HEK293T (cell line): Measurements from ENCODE around the gene ENG.

Source experiments
- BHLHE40 ChIP-seq: fragments of 450-650 bp; IDR thresholded peaks from 2 replicates; pipeline ENCODE4 v1.6.1; 2016; ENCODE audit warnings: mild to moderate bottlenecking, moderate library complexity, borderline replicate concordance
- ELF4 ChIP-seq: fragments of 450-650 bp; IDR thresholded peaks from 2 replicates; pipeline ENCODE4 v1.6.1; 2017; ENCODE audit warnings: antibody characterized with exemption
- FOXM1 ChIP-seq: fragments of 450-650 bp; IDR thresholded peaks from 2 replicates; pipeline ENCODE4 v1.6.1; 2017; ENCODE audit warnings: mild to moderate bottlenecking, borderline replicate concordance
- SP1 ChIP-seq: fragments of 450-650 bp; IDR thresholded peaks from 2 replicates; pipeline ENCODE4 v1.6.1; 2017

GRCh38 chr9:127788337-127789011 is 66.0 kb downstream of the ENG start:
- TF ChIP-seq BHLHE40, result no peak
- no peak for TF ChIP-seq SP1
- no peak for TF ChIP-seq FOXM1
- no peak for TF ChIP-seq ELF4
